ENCODE results near the gene ZCCHC10. TPM values are rescaled to one million over a fixed set of nuclear protein-coding genes. Genes with fewer than 3 reads are reported as not detected.

ZCCHC10 gene
- total and polyA plus RNA-seq, 9 of the 15 experiments (the other 6 are each of a cell fraction or from before 2014, with no cell fraction given): 11.9 to 146 (median 51.8) TPM

DNA sequence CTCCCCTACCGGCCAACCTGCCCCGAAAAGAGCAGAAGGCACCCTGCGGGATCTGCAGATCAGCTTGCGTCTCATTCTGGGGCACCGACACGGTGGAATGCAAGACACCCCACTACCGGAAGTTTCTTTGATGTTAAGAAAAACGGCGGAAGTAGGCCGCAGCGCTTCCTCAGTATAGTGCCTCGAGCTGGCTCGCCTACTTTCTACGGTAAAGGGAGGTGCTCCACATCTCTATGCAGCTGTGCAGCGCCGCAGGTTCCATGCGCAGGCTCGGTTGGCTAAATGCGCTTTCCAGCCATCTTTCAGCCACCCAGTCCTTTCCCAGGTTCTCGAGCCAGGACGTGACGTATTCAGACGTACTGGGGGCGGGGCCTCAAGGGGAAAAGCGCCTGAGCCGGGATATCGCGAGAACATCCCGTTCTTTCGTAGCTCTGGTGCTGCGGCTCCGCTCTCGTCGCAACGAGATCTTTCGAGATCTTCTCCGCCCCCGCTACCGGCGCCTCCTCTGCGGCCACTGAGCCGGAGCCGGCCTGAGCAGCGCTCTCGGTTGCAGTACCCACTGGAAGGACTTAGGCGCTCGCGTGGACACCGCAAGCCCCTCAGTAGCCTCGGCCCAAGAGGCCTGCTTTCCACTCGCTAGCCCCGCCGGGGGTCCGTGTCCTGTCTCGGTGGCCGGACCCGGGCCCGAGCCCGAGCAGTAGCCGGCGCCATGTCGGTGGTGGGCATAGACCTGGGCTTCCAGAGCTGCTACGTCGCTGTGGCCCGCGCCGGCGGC is 25.4 kb upstream of the ZCCHC10 start, which contains the start of gene HSPA4 (continued):
- TF ChIP-seq HEY1 (CRISPR knock-in tag; IDR thresholded peaks at IDR 0.05; ENCODE audit: borderline replicate concordance) (no peak), YBX1 (IDR thresholded peaks at IDR 0.05) (no peak), TCF3 (CRISPR knock-in tag; IDR thresholded peaks at IDR 0.05) (peak; percentile 30), RBM14 (IDR thresholded peaks at IDR 0.05; ENCODE audit: borderline replicate concordance, insufficient read depth, low read depth, low read length) (no peak), ZNF699 (CRISPR knock-in tag; IDR thresholded peaks at IDR 0.05; ENCODE audit: insufficient replicate concordance) (no peak), TOE1 (IDR thresholded peaks at IDR 0.05; ENCODE audit: borderline replicate concordance) (no peak), TOE1 (CRISPR knock-in tag; IDR thresholded peaks at IDR 0.05; ENCODE audit: borderline replicate concordance, low read depth) (0 out of 2 replicates have a peak, but pooled peaks have one; percentile 25), KDM5B (IDR thresholded peaks at IDR 0.05; ENCODE audit: insufficient replicate concordance, low read depth, low read length) (peak; percentile 95), ZC3H4 (CRISPR knock-in tag; IDR thresholded peaks at IDR 0.05; ENCODE audit: borderline replicate concordance) (no peak; the same call in 1 of the 2 replicates), DMBX1 (CRISPR knock-in tag; IDR thresholded peaks at IDR 0.05; ENCODE audit: borderline replicate concordance) (peak; percentile 77), HNRNPK (IDR thresholded peaks at IDR 0.05; ENCODE audit: low read depth, low read length, poor library complexity, severe bottlenecking) (no peak)
- TF ChIP-seq, protein P1, sequence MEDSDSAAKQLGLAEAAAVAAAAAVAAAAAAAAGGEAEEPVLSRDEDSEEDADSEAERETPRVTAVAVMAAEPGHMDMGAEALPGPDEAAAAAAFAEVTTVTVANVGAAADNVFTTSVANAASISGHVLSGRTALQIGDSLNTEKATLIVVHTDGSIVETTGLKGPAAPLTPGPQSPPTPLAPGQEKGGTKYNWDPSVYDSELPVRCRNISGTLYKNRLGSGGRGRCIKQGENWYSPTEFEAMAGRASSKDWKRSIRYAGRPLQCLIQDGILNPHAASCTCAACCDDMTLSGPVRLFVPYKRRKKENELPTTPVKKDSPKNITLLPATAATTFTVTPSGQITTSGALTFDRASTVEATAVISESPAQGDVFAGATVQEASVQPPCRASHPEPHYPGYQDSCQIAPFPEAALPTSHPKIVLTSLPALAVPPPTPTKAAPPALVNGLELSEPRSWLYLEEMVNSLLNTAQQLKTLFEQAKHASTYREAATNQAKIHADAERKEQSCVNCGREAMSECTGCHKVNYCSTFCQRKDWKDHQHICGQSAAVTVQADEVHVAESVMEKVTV (CRISPR knock-in tag; IDR thresholded peaks at IDR 0.05): no peak
- TF ChIP-seq, protein P2, sequence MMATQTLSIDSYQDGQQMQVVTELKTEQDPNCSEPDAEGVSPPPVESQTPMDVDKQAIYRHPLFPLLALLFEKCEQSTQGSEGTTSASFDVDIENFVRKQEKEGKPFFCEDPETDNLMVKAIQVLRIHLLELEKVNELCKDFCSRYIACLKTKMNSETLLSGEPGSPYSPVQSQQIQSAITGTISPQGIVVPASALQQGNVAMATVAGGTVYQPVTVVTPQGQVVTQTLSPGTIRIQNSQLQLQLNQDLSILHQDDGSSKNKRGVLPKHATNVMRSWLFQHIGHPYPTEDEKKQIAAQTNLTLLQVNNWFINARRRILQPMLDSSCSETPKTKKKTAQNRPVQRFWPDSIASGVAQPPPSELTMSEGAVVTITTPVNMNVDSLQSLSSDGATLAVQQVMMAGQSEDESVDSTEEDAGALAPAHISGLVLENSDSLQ (IDR thresholded peaks at IDR 0.05): 0 out of 2 replicates have a peak, but pooled peaks have one; percentile 16
- TF ChIP-seq, protein P3, sequence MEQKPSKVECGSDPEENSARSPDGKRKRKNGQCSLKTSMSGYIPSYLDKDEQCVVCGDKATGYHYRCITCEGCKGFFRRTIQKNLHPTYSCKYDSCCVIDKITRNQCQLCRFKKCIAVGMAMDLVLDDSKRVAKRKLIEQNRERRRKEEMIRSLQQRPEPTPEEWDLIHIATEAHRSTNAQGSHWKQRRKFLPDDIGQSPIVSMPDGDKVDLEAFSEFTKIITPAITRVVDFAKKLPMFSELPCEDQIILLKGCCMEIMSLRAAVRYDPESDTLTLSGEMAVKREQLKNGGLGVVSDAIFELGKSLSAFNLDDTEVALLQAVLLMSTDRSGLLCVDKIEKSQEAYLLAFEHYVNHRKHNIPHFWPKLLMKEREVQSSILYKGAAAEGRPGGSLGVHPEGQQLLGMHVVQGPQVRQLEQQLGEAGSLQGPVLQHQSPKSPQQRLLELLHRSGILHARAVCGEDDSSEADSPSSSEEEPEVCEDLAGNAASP (IDR thresholded peaks at IDR 0.05): no peak
- TF ChIP-seq, protein P4, sequence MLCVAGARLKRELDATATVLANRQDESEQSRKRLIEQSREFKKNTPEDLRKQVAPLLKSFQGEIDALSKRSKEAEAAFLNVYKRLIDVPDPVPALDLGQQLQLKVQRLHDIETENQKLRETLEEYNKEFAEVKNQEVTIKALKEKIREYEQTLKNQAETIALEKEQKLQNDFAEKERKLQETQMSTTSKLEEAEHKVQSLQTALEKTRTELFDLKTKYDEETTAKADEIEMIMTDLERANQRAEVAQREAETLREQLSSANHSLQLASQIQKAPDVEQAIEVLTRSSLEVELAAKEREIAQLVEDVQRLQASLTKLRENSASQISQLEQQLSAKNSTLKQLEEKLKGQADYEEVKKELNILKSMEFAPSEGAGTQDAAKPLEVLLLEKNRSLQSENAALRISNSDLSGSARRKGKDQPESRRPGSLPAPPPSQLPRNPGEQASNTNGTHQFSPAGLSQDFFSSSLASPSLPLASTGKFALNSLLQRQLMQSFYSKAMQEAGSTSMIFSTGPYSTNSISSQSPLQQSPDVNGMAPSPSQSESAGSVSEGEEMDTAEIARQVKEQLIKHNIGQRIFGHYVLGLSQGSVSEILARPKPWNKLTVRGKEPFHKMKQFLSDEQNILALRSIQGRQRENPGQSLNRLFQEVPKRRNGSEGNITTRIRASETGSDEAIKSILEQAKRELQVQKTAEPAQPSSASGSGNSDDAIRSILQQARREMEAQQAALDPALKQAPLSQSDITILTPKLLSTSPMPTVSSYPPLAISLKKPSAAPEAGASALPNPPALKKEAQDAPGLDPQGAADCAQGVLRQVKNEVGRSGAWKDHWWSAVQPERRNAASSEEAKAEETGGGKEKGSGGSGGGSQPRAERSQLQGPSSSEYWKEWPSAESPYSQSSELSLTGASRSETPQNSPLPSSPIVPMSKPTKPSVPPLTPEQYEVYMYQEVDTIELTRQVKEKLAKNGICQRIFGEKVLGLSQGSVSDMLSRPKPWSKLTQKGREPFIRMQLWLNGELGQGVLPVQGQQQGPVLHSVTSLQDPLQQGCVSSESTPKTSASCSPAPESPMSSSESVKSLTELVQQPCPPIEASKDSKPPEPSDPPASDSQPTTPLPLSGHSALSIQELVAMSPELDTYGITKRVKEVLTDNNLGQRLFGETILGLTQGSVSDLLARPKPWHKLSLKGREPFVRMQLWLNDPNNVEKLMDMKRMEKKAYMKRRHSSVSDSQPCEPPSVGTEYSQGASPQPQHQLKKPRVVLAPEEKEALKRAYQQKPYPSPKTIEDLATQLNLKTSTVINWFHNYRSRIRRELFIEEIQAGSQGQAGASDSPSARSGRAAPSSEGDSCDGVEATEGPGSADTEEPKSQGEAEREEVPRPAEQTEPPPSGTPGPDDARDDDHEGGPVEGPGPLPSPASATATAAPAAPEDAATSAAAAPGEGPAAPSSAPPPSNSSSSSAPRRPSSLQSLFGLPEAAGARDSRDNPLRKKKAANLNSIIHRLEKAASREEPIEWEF (CRISPR knock-in tag; IDR thresholded peaks at IDR 0.05): no peak
- TF ChIP-seq, protein P5, sequence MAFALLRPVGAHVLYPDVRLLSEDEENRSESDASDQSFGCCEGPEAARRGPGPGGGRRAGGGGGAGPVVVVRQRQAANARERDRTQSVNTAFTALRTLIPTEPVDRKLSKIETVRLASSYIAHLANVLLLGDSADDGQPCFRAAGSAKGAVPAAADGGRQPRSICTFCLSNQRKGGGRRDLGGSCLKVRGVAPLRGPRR (CRISPR knock-in tag; IDR thresholded peaks at IDR 0.05): no peak
